NCI-H2196 treated with DMSO at 0.1 percent for 48 hours (cell line): ENCODE measurements around the gene KCTD16.

ENCODE experiments used
- DNase-seq: peaks from one replicate; lab custom pipeline; 2025; ENCODE audit not compliant: unreplicated experiment; lab: John Stamatoyannopoulos, UW

KCTD16 gene

DNA sequence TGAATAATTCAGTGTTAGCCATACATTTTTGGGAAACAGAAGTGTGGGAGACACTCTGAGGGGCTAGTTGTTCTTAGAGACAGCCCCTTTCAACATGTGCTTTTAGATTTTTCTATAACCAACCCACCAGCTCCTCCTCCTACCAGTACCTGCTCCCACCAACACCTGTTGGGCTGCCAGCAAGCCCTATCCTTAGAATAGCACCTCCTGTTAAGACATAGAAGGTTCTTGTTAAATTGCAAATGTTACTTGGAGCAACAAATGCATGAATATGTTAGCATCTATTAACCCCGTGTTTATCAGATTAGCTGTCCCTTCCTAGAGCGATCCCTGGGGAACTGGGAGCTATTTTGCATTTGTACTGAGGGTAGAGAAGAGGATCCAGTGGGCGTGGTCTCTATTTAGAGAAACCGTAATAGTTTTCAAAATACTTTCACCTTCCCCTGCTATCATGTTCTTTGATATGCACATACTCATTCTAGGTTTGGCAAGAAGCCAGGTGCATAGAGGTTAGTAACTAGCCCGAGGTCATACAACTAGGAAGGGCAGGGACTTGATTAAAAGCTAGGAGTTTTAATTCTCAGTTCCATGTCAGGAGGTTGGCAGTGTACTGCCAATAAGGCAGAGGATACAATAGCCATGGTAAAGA is 334.4 kb downstream of the KCTD16 start:
- no peak for DNase-seq

DNA sequence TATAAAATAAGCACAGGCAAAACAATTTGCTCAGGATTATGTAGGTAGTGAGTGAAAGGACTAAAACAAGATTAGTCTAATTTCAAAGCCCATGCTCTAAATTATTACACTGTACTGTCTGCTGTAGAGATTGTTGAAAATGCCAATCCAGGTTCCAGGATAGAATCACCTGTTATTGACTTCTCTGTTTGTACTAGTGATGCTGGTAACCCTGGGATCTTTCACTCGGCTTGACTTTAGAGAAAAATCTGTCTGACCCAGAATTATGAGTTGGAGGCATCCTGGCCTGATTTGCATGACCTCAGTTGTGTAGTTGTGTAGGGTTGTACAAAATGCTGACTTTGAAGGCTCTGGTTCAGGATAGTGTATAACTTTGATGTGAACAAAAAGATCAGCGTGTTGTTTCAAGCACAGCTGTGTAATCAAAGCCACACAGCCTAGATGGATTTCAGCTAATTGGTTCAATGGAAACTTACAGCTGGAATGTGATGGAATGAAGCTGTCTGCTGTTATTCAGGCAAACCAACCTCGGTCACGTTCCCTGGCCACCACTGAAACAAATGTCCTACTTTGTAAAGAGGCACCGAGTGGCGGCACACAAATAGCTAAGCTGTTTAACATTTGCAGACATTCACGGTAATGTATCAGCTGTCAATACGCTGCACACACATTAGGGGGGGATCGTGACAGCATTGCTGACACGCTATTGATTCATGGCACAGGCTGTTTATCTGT is 340.3 kb downstream of the KCTD16 start:
- no peak for DNase-seq

DNA sequence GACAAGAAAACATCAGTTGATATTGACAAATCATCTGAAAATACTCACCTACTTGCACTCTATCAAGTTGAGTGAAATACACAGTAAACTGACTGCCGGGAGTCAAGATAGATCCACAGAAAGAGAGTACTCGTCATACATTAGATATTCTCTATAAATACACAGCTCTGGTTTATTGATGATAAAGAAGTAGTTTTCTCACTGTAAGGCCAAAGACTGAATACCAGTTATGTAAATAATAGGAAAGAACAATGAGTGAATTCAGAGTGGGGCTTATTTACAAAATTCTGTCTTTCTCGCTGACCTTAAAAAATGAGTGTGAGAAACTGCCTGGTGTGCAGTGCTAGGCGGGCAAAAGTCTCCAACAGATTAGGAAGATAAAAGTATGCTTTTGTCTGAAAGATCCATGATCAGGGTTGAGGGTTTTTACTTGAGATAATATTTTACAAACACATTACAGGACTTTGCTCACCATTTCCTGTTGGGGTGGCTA is 341.0 kb downstream of the KCTD16 start:
- DNase-seq = no peak

DNA sequence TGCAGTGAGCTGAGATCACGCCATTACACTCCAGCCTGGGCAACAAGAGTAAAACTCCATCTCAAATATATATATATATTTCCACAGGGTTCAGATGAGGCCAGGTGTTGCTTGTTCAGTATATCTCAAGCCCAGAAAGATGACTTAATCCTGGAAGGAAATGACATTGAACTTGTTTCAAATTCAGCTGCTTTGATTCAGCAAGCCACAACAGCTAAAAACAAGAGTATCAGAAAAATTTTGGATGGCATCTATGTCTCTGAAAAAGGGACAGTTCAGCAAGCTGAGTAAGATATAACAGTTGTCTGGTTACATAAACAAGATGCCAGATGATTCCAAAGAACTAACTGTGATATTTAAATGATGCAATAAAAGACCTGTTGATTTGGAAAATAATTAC is 352.0 kb downstream of the KCTD16 start:
- DNase-seq = no peak

DNA sequence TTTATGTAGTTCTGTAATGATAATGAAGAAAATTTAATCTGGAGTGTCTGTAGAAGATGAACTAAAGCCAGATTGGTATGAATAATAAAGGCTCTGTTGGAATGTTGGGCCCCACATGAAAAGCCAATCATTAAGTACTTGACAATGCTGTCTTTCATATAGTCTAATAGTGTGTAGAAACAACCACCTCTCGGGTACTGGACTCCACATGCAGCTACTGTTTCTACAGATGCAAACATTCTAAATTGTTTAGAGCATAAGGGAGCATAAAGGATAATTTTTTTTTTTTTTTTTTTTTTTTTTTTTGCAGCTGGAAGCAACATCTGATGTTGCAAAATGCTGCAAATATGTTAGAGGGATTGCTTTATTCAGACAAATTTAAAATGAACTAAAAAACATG is 354.3 kb downstream of the KCTD16 start:
- DNase-seq = no peak

DNA sequence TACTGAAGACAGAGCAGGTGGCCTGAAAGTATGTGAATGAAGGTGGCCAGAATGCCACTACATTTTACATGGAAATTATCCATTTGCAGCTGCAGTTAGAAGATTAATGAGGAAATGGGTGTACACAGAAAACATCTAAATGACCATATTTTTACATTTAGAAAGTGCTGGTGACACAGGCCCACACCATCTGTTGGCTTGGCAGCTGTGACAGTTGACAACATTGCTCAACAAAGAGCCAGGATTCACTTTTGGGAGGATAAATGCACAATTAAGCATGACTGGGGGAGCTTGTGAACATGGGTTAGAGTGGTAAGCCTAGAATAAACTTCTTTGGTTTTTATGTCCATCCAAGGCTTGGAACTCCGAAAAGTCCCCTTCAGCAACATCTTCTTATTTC is 360.5 kb downstream of the KCTD16 start:
- no peak for DNase-seq
